ENCODE data around the gene PLA2G2D.

GRCh38 chr1:20123722-20124455 lies 4.6 kb upstream of the PLA2G2D start:
- TF ChIP-seq CTCF (IDR thresholded peaks at IDR 0.05) (no peak), POLR2A (IDR thresholded peaks at IDR 0.05) (no peak)
